K562 (cell line): ENCODE results near the gene ZNF468. TPM values are rescaled to one million over a fixed set of nuclear protein-coding genes. Genes with fewer than 3 reads are reported as not detected.
"Not testable (repeated sequence)": the region's sequence is repeated elsewhere in the genome, so short reads cannot be mapped to it uniquely, and the experiment has no call there.

Experiments used
- ATAC-seq: fragments of 200-7000 bp; cut with Tn5 transposase; 3 replicates; pipeline ENCODE4 v1.9.1; 2020; ENCODE audit warnings: moderate library complexity
- BruUV-seq: library from RNA; stranded (reverse); fragments of 400-500 nt; replicated peaks from 2 replicates; lab custom pipeline; 2021; lab: Mats Ljungman, UMichigan
- CTCF ChIA-PET: fragments of 300-600 bp; formaldehyde crosslinking; extraction: SDS; loops from one replicate; lab custom pipeline; 2021; ENCODE audit warnings: low intra/inter-chr PET ratio; lab: Yijun Ruan, JAX
- POLR2A ChIA-PET: fragments of 300-600, 350-650 bp; sonication (Branson Sonifier 250); formaldehyde crosslinking; extraction: SDS; loops from one replicate; lab custom pipeline; 2021; ENCODE audit warnings: antibody characterized with exemption, inconsistent platforms; lab: Yijun Ruan, JAX
- DNase-seq, 4 experiments: peaks; one replicate each; pipeline versions ENCODE4 v3.0.0 to v3.0.0-alpha.2; 2011 to 2018; ENCODE audit warnings: low spot score in 3 of 4, mixed read lengths in 3 of 4; ENCODE audit errors: extremely low read depth in 1 of 4
- FAIRE-seq: peaks from 2 replicates; lab custom pipeline; 2011; peaks lifted over from hg19 to GRCh38; lab: Jason Lieb, UNC
- H2AFZ ChIP-seq: 2 replicates; pipeline ENCODE4 v1.6.0; 2011; ENCODE audit warnings: low read depth, low read length, control low read depth, inconsistent platforms
- H3K27ac ChIP-seq: fragments of 200-600 bp; 3 replicates; pipeline ENCODE4 v1.8.0; 2011; ENCODE audit warnings: low read depth, mild to moderate bottlenecking, control low read depth, inconsistent platforms, low read length, moderate library complexity, mixed read lengths; ENCODE audit errors: extremely low read depth
- H3K27me3 ChIP-seq, 2 experiments: fragments of 300-600 bp in 1 of 2; 2 replicates in 1 of 2; 3 replicates in 1 of 2; pipeline versions ENCODE4 v1.6.0 to v1.8.0; 2011; ENCODE audit warnings: inconsistent platforms in 2 of 2, low read length in 2 of 2, mild to moderate bottlenecking in 1 of 2, mixed read lengths in 1 of 2, moderate library complexity in 1 of 2; ENCODE audit not compliant: control insufficient read depth in 2 of 2, insufficient read depth in 2 of 2
- H3K36me3 ChIP-seq: fragments of 300-600 bp; 3 replicates; pipeline ENCODE4 v1.8.0; 2011; ENCODE audit warnings: mild to moderate bottlenecking, low read length, inconsistent platforms; ENCODE audit not compliant: control insufficient read depth, insufficient read depth
- H3K4me1 ChIP-seq, 2 experiments: fragments of 200-600 bp in 1 of 2; replicated peaks in 1 of 2; 2 replicates in 1 of 2; 3 replicates in 1 of 2; pipeline versions ENCODE4 v1.5.1 to v1.8.0; 2011; ENCODE audit warnings: inconsistent platforms in 2 of 2, low read length in 2 of 2, mild to moderate bottlenecking in 1 of 2, mixed read lengths in 1 of 2, moderate library complexity in 1 of 2; ENCODE audit not compliant: control insufficient read depth in 2 of 2, insufficient read depth in 2 of 2
- H3K4me2 ChIP-seq: 2 replicates; pipeline ENCODE4 v1.6.1; 2011; ENCODE audit warnings: low read length, control low read depth, inconsistent platforms, mixed read lengths; ENCODE audit not compliant: insufficient read depth
- H3K4me3 ChIP-seq: fragments of 200-600 bp; sonication (generic), shearing (Covaris generic); 2 replicates; pipeline ENCODE4 v1.5.1; 2016; ENCODE audit warnings: control low read depth, inconsistent platforms
- H3K79me2 ChIP-seq: fragments of 200-600 bp; 3 replicates; pipeline ENCODE4 v1.8.0; 2011; ENCODE audit warnings: low read length, inconsistent platforms; ENCODE audit not compliant: control insufficient read depth, insufficient read depth
- H3K9ac ChIP-seq, 2 experiments: 2 replicates each; pipeline versions ENCODE4 v1.6.0 to v1.6.1; 2011; ENCODE audit warnings: low read depth in 2 of 2, low read length in 2 of 2, control low read depth in 1 of 2, inconsistent platforms in 1 of 2, mild to moderate bottlenecking in 1 of 2, mixed read lengths in 1 of 2; ENCODE audit not compliant: insufficient read depth in 1 of 2
- H3K9me1 ChIP-seq: one replicate; pipeline ENCODE4 v1.6.0; 2011; ENCODE audit warnings: inconsistent platforms, mild to moderate bottlenecking, low read length, moderate library complexity; ENCODE audit not compliant: control insufficient read depth, insufficient read depth
- H3K9me3 ChIP-seq: replicated peaks from 2 replicates; pipeline ENCODE4 v1.5.1; 2011; ENCODE audit warnings: low read depth, low read length, inconsistent platforms; ENCODE audit not compliant: control insufficient read depth, insufficient read depth
- H4K20me1 ChIP-seq: replicated peaks from 2 replicates; pipeline ENCODE4 v1.6.1; 2011; ENCODE audit warnings: low read length, inconsistent platforms, mixed read lengths; ENCODE audit not compliant: control insufficient read depth, insufficient read depth
- ZNF274 ChIP-seq: IDR thresholded peaks from 2 replicates; pipeline ENCODE4 v1.6.1; 2011; ENCODE audit warnings: low read depth, mild to moderate bottlenecking, low read length, moderate library complexity, borderline replicate concordance
- WGBS: fragments of 100-300 bp; shearing (Covaris generic); methylation state at CpG from one replicate; pipeline ENCODE4 v1.1.6; 2016; ENCODE audit warnings: low coverage, mixed read lengths; ENCODE audit not compliant: insufficient coverage; ENCODE audit errors: missing lambda C conversion rate; 5-methylcytosine and 5-hydroxymethylcytosine counted together
- in situ Hi-C: fragments of 300-500 bp; cut with MboI; formaldehyde crosslinking; loops from 4 replicates; pipeline ENCODE4 v1.15.0; 2018; ENCODE audit warnings: inconsistent platforms, mixed read lengths
- intact Hi-C: fragments of 100-400 bp; cut with micrococcal nuclease; formaldehyde crosslinking; loops from 2 replicates; pipeline ENCODE4 v1.14.2; 2022
- polyA plus RNA-seq, 8 experiments: library from polyadenylated mRNA; depleted of rRNA in 4 of 8; stranded (reverse) in 5 of 8; unstranded in 3 of 8; fragments of >200 nt; fragmentation: Nextera tagmentation in 2 of 8; fragmentation: Illumina TruSeq in 1 of 8; extraction: Ambion mirVana in 2 of 8; extraction: Trizol in 1 of 8; gene quantifications; 2 replicates each; pipeline versions ENCODE4 v1.2.1 to v1.2.3, GENCODE V29; 2011 to 2014; ENCODE audit warnings: inconsistent platforms in 1 of 8, missing spikeins in 1 of 8
- total RNA-seq, 7 experiments: library from RNA; depleted of rRNA in 6 of 7; stranded (reverse); fragments of >200 nt in 6 of 7; fragmentation: Illumina TruSeq in 2 of 7; extraction: Trizol in 2 of 7; gene quantifications; 2 replicates each; pipeline versions ENCODE4 v1.2.1 to v1.2.3, GENCODE V29; 2011 to 2021; ENCODE audit warnings: low replicate concordance in 1 of 7

ZNF468 gene
- total and polyA plus RNA-seq, 9 of the 15 experiments (the other 6 are each of a cell fraction or from before 2014, with no cell fraction given): 15.9 to 36.2 (median 23.2) TPM

GRCh38 chr19:52840825-52841465 lies 16.5 kb downstream of the ZNF468 start:
- H3K4me1 ChIP-seq, H2AFZ ChIP-seq, CTCF ChIA-PET, FAIRE-seq, DNase-seq, H3K9me1 ChIP-seq, H3K27ac ChIP-seq, BruUV-seq, POLR2A ChIA-PET, ATAC-seq, in situ Hi-C loops, H3K4me2 ChIP-seq, H3K27me3 ChIP-seq, H3K9ac ChIP-seq, H4K20me1 ChIP-seq, H3K4me3 ChIP-seq, intact Hi-C loops, H3K79me2 ChIP-seq: not testable (repeated sequence)
- TF ChIP-seq ZNF274: peak; percentile 85
- Histone ChIP-seq H3K9me3 (peaks cover 33% of the 10 kb centered on the region), H3K36me3 (peaks cover 74% of the 10 kb centered on the region)
- WGBS: 92% methylated on average over 4 of the region's 10 CpGs

DNA sequence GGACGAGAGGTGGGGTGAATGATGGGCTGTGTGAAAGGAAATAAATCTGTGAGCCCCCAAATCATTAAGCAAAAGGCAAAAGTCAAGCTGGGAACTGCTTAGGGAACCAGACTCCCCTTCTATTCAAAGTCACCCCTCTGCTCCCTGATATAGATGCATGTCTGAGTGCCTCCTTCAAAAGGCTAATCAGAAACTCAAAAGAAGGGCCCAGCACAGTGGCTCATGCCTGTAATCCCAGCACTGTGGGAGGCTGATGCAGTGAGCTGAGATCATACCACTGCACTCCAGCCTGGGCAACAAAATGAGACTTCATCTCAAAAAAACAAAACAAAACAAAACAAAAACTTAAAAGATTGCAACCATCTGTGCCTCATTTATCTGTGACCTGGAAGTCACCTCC lies 23.1 kb downstream of the ZNF468 start:
- H3K79me2 ChIP-seq, intact Hi-C loops, H3K4me1 ChIP-seq, ATAC-seq, FAIRE-seq, DNase-seq, POLR2A ChIA-PET, H3K27me3 ChIP-seq, H3K4me3 ChIP-seq, H2AFZ ChIP-seq, H3K4me2 ChIP-seq, H3K9ac ChIP-seq, H3K9me1 ChIP-seq, H3K36me3 ChIP-seq, BruUV-seq, H4K20me1 ChIP-seq, H3K27ac ChIP-seq, H3K9me3 ChIP-seq, in situ Hi-C loops, CTCF ChIA-PET: not testable (repeated sequence)
- 0% methylated on average over 1 of the region's 1 CpG for WGBS

DNA sequence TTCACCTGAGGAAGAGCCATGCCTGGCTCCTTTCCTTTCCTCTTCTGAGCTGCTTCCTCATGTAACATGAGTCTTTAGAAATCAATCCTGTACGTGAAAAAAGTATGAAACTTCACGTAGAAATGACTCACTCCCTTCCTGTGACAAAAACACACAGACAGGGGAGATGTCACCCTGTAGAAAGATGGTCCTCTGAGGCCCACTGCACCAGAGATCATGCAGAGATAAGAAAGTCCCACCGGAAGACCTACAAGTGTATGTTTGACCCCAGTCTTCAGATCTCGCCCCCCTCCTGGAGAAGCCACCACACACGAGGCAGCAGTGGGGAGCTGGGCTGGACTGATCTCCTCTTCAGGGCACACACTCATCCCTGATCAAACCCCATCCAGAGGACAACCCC lies 23.9 kb downstream of the ZNF468 start:
- H3K9me3 ChIP-seq, H4K20me1 ChIP-seq, DNase-seq, H3K4me1 ChIP-seq, H3K9me1 ChIP-seq, H3K36me3 ChIP-seq, H3K9ac ChIP-seq, intact Hi-C loops, H3K79me2 ChIP-seq, FAIRE-seq, H3K27ac ChIP-seq, ATAC-seq, POLR2A ChIA-PET, in situ Hi-C loops, H3K27me3 ChIP-seq, H3K4me3 ChIP-seq, H3K4me2 ChIP-seq, H2AFZ ChIP-seq, BruUV-seq, CTCF ChIA-PET: not testable (repeated sequence)
- WGBS: 18% methylated on average over 5 of the region's 5 CpGs

GRCh38 chr19:52829866-52830265 lies 27.6 kb downstream of the ZNF468 start:
- intact Hi-C loops, H4K20me1 ChIP-seq, H3K4me3 ChIP-seq, H3K9ac ChIP-seq, H3K4me1 ChIP-seq, H3K9me1 ChIP-seq, ATAC-seq, BruUV-seq, H3K4me2 ChIP-seq, H3K79me2 ChIP-seq, H3K27ac ChIP-seq, POLR2A ChIA-PET, H3K9me3 ChIP-seq, FAIRE-seq, DNase-seq, H3K36me3 ChIP-seq, CTCF ChIA-PET, H3K27me3 ChIP-seq, in situ Hi-C loops, H2AFZ ChIP-seq: not testable (repeated sequence)
- WGBS: 52% methylated on average over 7 of the region's 7 CpGs
